ENCODE data around the gene ARX.

Gene ARX

GRCh38 chrX:25011589-25012432 is 4.0 kb downstream of the ARX start:
- H3K27ac Mint-ChIP-seq, result no peak overlapping the region
- H3K27me3 Mint-ChIP-seq, result peaks cover 16% of the 10 kb centered on the region
- no peaks in the 10 kb centered on the region for H3K9me3 Mint-ChIP-seq
- no peak for ATAC-seq (ENCODE audit: low read depth)
- H3K36me3 Mint-ChIP-seq, result peaks cover 3% of the 10 kb centered on the region
- H3K4me3 Mint-ChIP-seq, result no peak overlapping the region
- DNase-seq (ENCODE audit: low spot score in 2 of 2), result no peak
- peaks cover 12% of the 10 kb centered on the region for H3K4me1 Mint-ChIP-seq

- ATAC-seq (ENCODE audit: low read depth) (no peak), DNase-seq (ENCODE audit: low spot score in 2 of 2) (no peak)
- Mint-ChIP-seq H3K9me3 (no peaks in the 10 kb centered on the region), H3K4me1 (peaks cover 12% of the 10 kb centered on the region), H3K27me3 (peaks cover 17% of the 10 kb centered on the region), H3K4me3 (no peak overlapping the region), H3K27ac (no peak overlapping the region), H3K36me3 (peaks cover 3% of the 10 kb centered on the region)
Observed at GRCh38 chrX:25010784-25011588, 4.8 kb downstream of the ARX start.

DNA sequence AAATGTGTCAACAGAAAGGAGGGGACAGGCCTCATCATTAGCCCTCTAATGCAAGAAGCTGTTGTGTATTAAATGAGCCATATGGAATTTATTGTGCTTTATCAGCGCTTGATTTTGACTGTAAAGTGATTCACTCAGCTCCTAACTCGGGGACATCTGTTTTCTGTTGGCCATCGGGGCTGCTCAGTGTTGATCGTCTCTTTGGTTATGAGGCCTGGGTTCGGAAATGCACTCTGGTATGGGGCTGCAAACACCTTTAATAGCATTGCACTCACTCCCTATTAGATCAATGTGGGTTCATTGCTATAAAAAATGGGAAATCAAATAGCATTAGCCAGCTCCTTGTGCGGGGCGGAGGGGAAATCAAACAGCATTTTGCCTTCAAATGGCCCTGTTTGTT is 6.4 kb downstream of the ARX start:
- peaks cover 18% of the 10 kb centered on the region for H3K27me3 Mint-ChIP-seq

DNA sequence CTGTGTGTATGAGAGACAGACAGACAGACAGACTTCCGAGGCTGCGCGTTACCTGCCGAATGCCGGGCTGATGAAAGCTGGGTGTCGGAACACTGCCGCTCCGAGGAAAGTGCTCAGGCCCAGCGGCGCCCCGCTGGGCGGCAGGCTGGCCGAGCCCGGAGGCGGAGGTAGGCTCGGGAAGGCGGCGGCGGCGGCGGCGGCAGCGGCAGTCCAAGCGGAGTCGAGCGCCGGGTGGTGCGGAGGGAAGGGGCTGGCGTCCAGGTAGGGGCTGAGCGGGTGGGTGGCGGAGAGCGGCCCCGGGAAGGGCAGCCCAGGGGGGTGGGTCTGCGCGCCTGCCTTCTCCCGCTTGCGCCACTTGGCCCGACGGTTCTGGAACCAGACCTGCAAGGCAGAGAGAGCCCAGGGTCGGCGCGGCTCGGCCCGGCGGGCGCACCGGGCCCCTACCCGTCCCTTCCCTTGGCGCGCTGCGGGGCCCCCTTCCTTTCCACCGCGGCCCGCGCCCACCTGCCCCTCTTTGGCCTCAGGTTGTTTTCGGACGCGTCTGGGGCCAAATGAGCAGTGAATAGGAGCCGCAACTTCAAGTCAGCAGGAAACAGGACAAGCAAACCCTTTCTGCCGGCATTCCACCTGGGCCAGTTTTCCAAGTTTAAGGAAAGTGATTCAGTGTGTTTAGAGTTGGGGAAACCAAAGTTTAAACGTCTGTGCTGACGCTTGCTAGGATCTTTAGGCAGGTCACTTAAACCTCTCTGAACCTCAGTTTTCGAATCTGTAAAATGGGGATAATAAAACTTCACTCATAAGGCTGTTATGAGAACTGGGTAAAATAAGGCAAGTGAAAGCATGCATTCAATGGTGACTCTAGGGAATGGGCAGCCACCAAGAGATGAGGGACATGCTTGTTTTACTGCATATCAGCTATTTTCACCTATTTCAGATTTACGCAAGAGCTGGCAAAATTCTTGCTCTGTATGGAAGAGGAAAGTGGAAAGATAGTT is 8.4 kb downstream of the ARX start:
- H3K27ac Mint-ChIP-seq, result no peak overlapping the region
- H3K27me3 Mint-ChIP-seq, result peaks cover 13% of the 10 kb centered on the region
- H3K9me3 Mint-ChIP-seq, result no peaks in the 10 kb centered on the region
- peaks cover 2% of the 10 kb centered on the region for H3K36me3 Mint-ChIP-seq
- ATAC-seq (ENCODE audit: low read depth) (no peak), DNase-seq (ENCODE audit: low spot score in 2 of 2) (no peak)
- H3K4me1 Mint-ChIP-seq, result peaks cover 5% of the 10 kb centered on the region
- H3K4me3 Mint-ChIP-seq, result no peak overlapping the region

More for the DNA sequence above, 6.4 kb downstream of the ARX start:
- no peak for ATAC-seq (ENCODE audit: low read depth)
- H3K4me1 Mint-ChIP-seq, result peaks cover 12% of the 10 kb centered on the region
- H3K4me3 Mint-ChIP-seq, result no peak overlapping the region
- H3K27ac Mint-ChIP-seq, result no peak overlapping the region
- DNase-seq (ENCODE audit: low spot score in 2 of 2), result no peak
- H3K36me3 Mint-ChIP-seq, result peaks cover 3% of the 10 kb centered on the region
- no peaks in the 10 kb centered on the region for H3K9me3 Mint-ChIP-seq

- H3K36me3 Mint-ChIP-seq, result peaks cover 2% of the 10 kb centered on the region
- H3K27ac Mint-ChIP-seq, result no peak overlapping the region
- H3K4me1 Mint-ChIP-seq, result peaks cover 7% of the 10 kb centered on the region
- ATAC-seq (ENCODE audit: low read depth) (no peak), DNase-seq (ENCODE audit: low spot score in 2 of 2) (no peak)
- H3K27me3 Mint-ChIP-seq, result peaks cover 16% of the 10 kb centered on the region
- H3K4me3 Mint-ChIP-seq, result no peak overlapping the region
- no peaks in the 10 kb centered on the region for H3K9me3 Mint-ChIP-seq
Observed at GRCh38 chrX:25006586-25007058, 9.1 kb downstream of the ARX start.

- Mint-ChIP-seq H3K27me3 (peaks cover 14% of the 10 kb centered on the region), H3K9me3 (no peaks in the 10 kb centered on the region), H3K27ac (no peak overlapping the region), H3K4me1 (peaks cover 9% of the 10 kb centered on the region), H3K4me3 (peak overlapping the region; percentile 34), H3K36me3 (peaks cover 2% of the 10 kb centered on the region)
- ATAC-seq (ENCODE audit: low read depth) (no peak), DNase-seq (ENCODE audit: low spot score in 2 of 2) (no peak)
Observed at GRCh38 chrX:25005382-25006185, 10.2 kb downstream of the ARX start.

- H3K36me3 Mint-ChIP-seq, result peaks cover 2% of the 10 kb centered on the region
- DNase-seq (ENCODE audit: low spot score in 2 of 2), result no peak
- peaks cover 11% of the 10 kb centered on the region for H3K27me3 Mint-ChIP-seq
- H3K4me3 Mint-ChIP-seq, result no peak overlapping the region
- peaks cover 9% of the 10 kb centered on the region for H3K4me1 Mint-ChIP-seq
- no peaks in the 10 kb centered on the region for H3K9me3 Mint-ChIP-seq
- no peak for ATAC-seq (ENCODE audit: low read depth)
- no peak overlapping the region for H3K27ac Mint-ChIP-seq
Observed at GRCh38 chrX:25005034-25005381, 10.8 kb downstream of the ARX start.

DNA sequence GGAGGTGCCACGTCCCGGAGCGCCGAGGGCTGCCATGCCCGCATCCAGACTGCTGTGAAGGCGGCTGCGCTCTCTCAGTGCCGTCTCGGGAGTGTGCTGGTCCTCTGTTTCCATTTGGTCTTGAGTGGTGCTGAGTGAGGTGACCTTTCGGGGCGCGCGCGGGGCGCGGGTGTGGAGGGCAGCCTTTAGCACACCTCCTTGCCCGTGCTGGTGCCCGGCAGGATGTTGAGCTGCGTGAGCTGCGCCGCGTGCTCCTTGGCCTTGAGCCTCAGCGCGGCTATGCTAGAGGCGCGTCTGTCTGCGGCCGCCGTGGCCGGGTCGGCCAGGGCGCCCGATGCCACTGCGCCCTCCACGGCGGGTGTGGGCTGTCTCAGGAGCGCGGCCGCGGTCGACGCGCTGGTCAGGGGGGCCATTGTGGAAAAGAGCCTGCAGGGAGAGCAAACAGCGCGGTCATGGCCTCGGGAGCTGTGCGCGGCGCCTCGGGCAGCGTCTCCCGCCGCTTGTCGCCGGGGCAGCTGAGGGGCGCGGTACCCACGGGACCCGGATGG is 11.2 kb downstream of the ARX start:
- Mint-ChIP-seq H3K4me1 (peaks cover 9% of the 10 kb centered on the region), H3K27me3 (peaks cover 10% of the 10 kb centered on the region), H3K4me3 (no peak overlapping the region), H3K9me3 (no peaks in the 10 kb centered on the region), H3K36me3 (peaks cover 2% of the 10 kb centered on the region), H3K27ac (no peak overlapping the region)
- DNase-seq (ENCODE audit: low spot score in 2 of 2) (no peak), ATAC-seq (ENCODE audit: low read depth) (no peak)

GRCh38 chrX:25004040-25004439 is 11.7 kb downstream of the ARX start:
- DNase-seq (ENCODE audit: low spot score in 2 of 2), result no peak
- Mint-ChIP-seq H3K27me3 (peaks cover 10% of the 10 kb centered on the region), H3K9me3 (no peaks in the 10 kb centered on the region), H3K4me3 (peak overlapping the region; percentile 37), H3K36me3 (peaks cover 4% of the 10 kb centered on the region), H3K4me1 (peaks cover 9% of the 10 kb centered on the region), H3K27ac (no peak overlapping the region)
- ATAC-seq (ENCODE audit: low read depth), result no peak

DNA sequence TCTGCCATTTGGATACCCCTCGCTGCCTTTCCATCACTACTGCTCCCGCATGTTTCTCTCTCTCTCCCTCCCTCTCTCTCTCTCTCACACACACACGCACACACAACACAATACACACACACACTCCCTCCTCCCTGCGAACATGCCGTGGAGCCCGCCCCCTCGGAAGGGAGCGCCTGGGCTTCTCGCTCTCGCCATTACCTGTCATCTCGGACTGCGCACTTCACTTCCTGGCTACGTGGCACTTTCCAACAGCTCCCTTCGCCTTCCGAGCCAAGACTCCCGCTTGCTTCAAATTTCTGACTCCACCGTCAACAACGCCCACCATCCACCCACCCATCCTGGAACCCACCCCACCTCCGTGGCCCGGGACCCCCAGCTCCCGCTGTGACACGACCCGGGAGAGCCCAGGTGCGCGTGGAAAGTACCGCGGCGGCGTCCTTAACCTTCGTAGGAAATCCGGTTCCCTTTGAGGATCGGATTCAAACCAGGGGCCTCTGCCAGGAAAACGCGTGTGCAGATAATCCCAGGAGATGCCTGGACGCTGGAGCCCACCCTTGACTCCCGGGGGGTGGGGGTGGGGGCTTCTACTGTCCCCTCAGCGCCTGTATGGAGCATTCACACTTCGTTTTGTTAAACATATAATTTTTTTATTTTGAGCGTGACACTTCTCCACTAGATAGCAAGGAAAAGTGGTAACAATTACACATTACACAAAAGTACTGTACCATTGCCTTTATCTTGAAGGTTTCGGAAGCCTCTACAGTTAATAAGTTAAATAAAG is 12.5 kb downstream of the ARX start:
- DNase-seq (ENCODE audit: low spot score in 2 of 2), result no peak
- Mint-ChIP-seq H3K9me3 (no peaks in the 10 kb centered on the region), H3K36me3 (peaks cover 5% of the 10 kb centered on the region), H3K27ac (peak overlapping the region; percentile 76), H3K4me1 (peaks cover 9% of the 10 kb centered on the region), H3K27me3 (peaks cover 10% of the 10 kb centered on the region), H3K4me3 (peak overlapping the region; percentile 79)
- no peak for ATAC-seq (ENCODE audit: low read depth)

GRCh38 chrX:25002661-25003020 is 13.1 kb downstream of the ARX start:
- DNase-seq (ENCODE audit: low spot score in 2 of 2) (no peak), ATAC-seq (ENCODE audit: low read depth) (no peak)
- no peaks in the 10 kb centered on the region for H3K9me3 Mint-ChIP-seq
- no peak overlapping the region for H3K4me3 Mint-ChIP-seq
- H3K27ac Mint-ChIP-seq, result peak overlapping the region; percentile 76
- peaks cover 5% of the 10 kb centered on the region for H3K36me3 Mint-ChIP-seq
- H3K4me1 Mint-ChIP-seq, result peaks cover 9% of the 10 kb centered on the region
- H3K27me3 Mint-ChIP-seq, result peaks cover 10% of the 10 kb centered on the region

Data from memory B cell (primary cell).